HG03457 (cell line): ENCODE measurements around the gene CBX3.
"Not testable (repeated sequence)": the region's sequence is repeated elsewhere in the genome, so short reads cannot be mapped to it uniquely, and the experiment has no call there.

Experiments
- ATAC-seq: cut with Tn5 transposase; IDR thresholded peaks from one replicate; pipeline ENCODE4 v1.9.1; 2021; ENCODE audit warnings: moderate number of reproducible peaks; ENCODE audit not compliant: unreplicated experiment

The CBX3 gene

GRCh38 chr7:26187380-26188205 is 14.0 kb upstream of the CBX3 start:
- ATAC-seq, result no peak

- ATAC-seq, result no peak
Measured at GRCh38 chr7:26188206-26188956, 13.2 kb upstream of the CBX3 start.

- ATAC-seq, result no peak
Measured at GRCh38 chr7:26188957-26189541, 12.5 kb upstream of the CBX3 start.

GRCh38 chr7:26189697-26190096 is 11.8 kb upstream of the CBX3 start:
- ATAC-seq, result no peak

GRCh38 chr7:26190417-26190869 is 11.1 kb upstream of the CBX3 start:
- no peak for ATAC-seq

GRCh38 chr7:26191233-26191973 is 10.1 kb upstream of the CBX3 start:
- no peak for ATAC-seq

- no peak for ATAC-seq
Measured at GRCh38 chr7:26191974-26192479, 9.5 kb upstream of the CBX3 start.

GRCh38 chr7:26192485-26193087 is 9.0 kb upstream of the CBX3 start:
- ATAC-seq, result no peak

- no peak for ATAC-seq
Measured at GRCh38 chr7:26193432-26194207, 7.9 kb upstream of the CBX3 start.

GRCh38 chr7:26194764-26195163 is 6.8 kb upstream of the CBX3 start:
- not testable (repeated sequence) for ATAC-seq

- no peak for ATAC-seq
Measured at GRCh38 chr7:26195182-26195581, 6.4 kb upstream of the CBX3 start.

- no peak for ATAC-seq
Measured at GRCh38 chr7:26195867-26196657, 5.5 kb upstream of the CBX3 start.

- ATAC-seq, result no peak
Measured at GRCh38 chr7:26197153-26198115, 4.1 kb upstream of the CBX3 start.

GRCh38 chr7:26198133-26198780 is 3.3 kb upstream of the CBX3 start:
- no peak for ATAC-seq

GRCh38 chr7:26198781-26199169 is 2.8 kb upstream of the CBX3 start:
- ATAC-seq, result no peak

GRCh38 chr7:26199301-26200037 is 2.1 kb upstream of the CBX3 start:
- no peak for ATAC-seq

GRCh38 chr7:26200038-26200443 is 1.5 kb upstream of the CBX3 start:
- ATAC-seq, result no peak
